Measurements from ENCODE around the gene CAPN13.

CAPN13 gene

DNA sequence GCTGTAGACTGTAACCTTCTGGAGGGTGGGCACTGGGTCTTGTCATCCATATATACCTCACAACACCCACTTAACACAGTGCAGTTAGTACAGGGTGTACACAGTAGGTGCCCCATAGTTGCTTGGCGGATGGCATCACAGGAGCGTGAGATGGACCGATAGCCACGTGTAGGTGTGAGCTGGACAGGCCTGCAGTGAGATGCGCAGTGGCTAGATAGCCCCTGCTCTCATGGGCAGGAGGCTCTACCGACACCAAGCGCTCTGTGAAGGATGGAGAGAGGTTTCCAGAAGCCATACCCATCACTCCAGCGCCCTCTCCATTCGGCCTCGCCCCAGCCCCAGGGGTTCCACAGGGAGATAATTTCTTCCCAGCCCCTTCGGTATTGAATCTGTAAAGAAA, 49.5 kb downstream of the CAPN13 start:
- DNase-seq (ENCODE audit: low read depth), result no peak
- no peak overlapping the region for H3K4me3 ChIP-seq (replicated peaks; ENCODE audit: low read depth, low read length)
- TF ChIP-seq, protein P1, sequence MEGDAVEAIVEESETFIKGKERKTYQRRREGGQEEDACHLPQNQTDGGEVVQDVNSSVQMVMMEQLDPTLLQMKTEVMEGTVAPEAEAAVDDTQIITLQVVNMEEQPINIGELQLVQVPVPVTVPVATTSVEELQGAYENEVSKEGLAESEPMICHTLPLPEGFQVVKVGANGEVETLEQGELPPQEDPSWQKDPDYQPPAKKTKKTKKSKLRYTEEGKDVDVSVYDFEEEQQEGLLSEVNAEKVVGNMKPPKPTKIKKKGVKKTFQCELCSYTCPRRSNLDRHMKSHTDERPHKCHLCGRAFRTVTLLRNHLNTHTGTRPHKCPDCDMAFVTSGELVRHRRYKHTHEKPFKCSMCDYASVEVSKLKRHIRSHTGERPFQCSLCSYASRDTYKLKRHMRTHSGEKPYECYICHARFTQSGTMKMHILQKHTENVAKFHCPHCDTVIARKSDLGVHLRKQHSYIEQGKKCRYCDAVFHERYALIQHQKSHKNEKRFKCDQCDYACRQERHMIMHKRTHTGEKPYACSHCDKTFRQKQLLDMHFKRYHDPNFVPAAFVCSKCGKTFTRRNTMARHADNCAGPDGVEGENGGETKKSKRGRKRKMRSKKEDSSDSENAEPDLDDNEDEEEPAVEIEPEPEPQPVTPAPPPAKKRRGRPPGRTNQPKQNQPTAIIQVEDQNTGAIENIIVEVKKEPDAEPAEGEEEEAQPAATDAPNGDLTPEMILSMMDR (IDR thresholded peaks at IDR 0.05; ENCODE audit: low read length, missing control alignments), result no peak

DNA sequence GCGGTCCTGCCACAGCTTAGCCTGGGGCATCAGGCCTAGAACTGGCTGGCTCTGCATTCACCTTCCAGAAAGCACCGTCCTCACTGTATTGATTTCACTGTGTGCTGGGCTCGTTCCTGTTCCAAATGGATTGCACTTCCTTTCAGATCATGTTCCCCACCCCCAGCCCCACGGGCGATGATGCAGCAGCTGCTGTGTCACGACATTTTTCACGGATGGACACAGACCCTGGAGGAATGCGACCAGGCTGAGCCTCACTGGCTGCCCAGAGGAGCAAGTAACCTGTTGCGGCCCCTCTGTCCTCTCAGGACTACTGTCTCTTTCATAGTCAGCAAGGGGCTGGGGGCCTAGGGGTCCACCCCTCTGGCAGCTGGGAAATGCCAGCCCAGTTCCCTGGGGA, 50.3 kb downstream of the CAPN13 start:
- DNase-seq (ENCODE audit: low read depth), result no peak
- TF ChIP-seq, protein P1 (IDR thresholded peaks at IDR 0.05; ENCODE audit: low read length, missing control alignments), result no peak
- H3K4me3 ChIP-seq (replicated peaks; ENCODE audit: low read depth, low read length), result no peak overlapping the region

DNA sequence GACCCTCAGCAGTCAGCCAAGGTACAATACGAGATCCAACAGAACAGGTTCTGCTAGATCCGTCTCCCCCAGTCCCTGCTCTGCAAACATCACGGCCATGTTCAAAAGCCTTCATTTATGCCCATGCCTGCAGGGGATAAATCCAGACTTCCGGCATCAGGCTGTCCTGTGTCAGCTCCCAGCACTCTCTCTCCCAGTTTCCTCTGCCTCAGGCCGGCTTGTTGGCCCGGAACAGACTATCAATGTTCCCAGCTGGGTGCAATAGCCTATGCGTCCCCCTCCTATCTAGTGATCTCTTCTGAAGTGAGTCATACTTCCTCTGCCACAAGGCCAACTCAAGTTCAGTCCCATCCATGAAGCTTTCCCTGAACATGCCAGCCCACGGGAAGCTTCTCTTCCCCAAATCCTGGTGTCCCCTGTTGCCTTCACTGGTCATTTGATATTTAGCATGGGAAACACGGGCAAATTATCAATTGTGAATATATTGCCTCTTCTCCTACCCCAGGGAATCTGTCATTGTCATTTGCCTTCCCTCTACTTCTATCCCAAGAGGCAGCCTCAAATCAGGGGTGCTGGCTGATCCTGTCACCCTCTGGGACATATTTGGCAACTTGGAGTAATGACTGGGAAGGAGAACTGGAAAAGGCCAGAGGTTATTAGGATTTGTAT, 51.1 kb downstream of the CAPN13 start:
- TF ChIP-seq, protein P1 (IDR thresholded peaks at IDR 0.05; ENCODE audit: low read length, missing control alignments), result no peak
- H3K4me3 ChIP-seq (replicated peaks; ENCODE audit: low read depth, low read length), result no peak overlapping the region
- DNase-seq (ENCODE audit: low read depth), result no peak

DNA sequence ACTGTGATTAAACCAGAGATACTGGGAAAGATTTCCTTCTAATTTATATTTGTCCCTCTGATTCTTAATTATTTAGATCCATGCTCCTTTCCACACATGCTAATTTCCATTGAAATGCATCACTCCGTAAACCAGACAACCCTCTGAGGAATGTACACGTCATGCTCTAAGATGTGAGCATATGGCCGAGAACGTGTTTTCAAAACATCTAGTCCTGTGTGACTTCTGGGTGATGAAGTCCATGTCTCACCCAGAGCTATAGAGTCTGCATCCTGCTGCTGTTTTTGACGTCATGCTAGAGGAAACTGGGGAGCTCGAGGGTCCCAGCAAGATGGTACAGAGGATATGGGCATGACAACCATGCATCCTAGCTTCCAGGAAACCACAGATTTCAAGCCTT, 53.6 kb downstream of the CAPN13 start:
- TF ChIP-seq, protein P1 (IDR thresholded peaks at IDR 0.05; ENCODE audit: low read length, missing control alignments), result no peak
- DNase-seq (ENCODE audit: low read depth), result no peak
- no peak overlapping the region for H3K4me3 ChIP-seq (replicated peaks; ENCODE audit: low read depth, low read length)

DNA sequence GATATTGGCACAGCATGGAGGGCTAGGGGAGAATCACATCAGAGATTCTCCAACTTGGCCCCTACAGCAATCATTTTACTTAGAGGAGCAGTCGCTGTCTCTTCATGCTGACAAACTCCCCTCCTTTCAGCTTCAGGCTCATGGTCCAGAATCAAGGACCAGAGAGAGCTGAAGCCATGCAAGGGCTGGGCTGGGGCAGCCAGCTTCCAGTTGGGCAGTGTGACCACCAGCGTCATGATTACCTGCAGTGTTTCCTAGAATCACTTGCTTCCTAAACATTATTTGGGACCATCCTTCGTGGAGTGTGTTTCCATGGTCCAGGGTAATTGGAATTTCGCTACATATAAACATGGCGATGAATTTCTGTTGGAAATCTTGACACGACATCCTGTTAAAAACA, 54.4 kb downstream of the CAPN13 start:
- TF ChIP-seq, protein P1 (IDR thresholded peaks at IDR 0.05; ENCODE audit: low read length, missing control alignments), result no peak
- H3K4me3 ChIP-seq (replicated peaks; ENCODE audit: low read depth, low read length), result no peak overlapping the region
- DNase-seq (ENCODE audit: low read depth), result no peak

DNA sequence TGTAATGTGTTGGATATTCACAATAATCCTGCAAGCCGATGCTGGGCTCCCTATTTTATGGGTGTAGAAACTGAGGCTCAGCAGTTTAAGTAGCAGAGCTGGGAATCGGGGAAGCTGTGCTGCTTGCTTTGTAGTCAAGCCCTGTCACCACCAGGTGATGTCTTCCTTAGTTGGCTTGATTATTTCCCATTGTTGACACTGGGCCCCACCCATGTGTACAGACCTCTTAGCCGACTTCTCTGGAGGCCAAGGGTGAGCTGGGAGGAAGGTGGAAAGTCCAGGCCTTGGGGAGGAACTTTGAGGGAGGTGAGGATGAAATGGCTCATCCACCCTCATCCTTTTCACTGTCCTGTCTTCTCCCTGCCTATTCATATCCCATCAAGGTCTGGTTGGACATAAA, 60.0 kb downstream of the CAPN13 start:
- no peak overlapping the region for H3K4me3 ChIP-seq (replicated peaks; ENCODE audit: low read depth, low read length)
- TF ChIP-seq, protein P1 (IDR thresholded peaks at IDR 0.05; ENCODE audit: low read length, missing control alignments), result no peak
- DNase-seq (ENCODE audit: low read depth), result no peak

DNA sequence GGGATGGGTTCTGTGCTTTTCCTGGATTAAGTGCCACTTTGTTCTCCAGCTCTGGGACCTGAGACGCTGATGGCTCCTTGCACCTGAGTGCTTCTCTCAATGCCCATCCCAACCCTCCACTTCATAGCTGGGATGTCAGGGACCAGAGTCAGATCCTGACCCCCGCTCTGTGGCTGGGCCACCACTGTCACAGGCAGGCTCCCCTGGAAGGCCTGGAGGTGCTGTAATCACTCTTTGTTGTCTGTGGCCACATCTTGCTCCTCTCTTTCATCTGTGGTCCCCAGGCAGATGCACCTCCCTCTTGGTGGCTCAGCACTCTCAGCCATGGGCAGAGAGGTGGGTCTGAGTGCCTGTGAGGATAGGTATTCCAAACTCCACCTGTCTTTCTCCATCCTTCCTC, 62.4 kb downstream of the CAPN13 start:
- no peak for DNase-seq (ENCODE audit: low read depth)
- H3K4me3 ChIP-seq (replicated peaks; ENCODE audit: low read depth, low read length), result no peak overlapping the region
- TF ChIP-seq, protein P1 (IDR thresholded peaks at IDR 0.05; ENCODE audit: low read length, missing control alignments), result no peak

Data from fibroblast of pulmonary artery (primary cell).